ENCODE data around the gene ALDH1A2.
"Not testable (repeated sequence)": the region's sequence is repeated elsewhere in the genome, so short reads cannot be mapped to it uniquely, and the experiment has no call there.

ALDH1A2 gene

DNA sequence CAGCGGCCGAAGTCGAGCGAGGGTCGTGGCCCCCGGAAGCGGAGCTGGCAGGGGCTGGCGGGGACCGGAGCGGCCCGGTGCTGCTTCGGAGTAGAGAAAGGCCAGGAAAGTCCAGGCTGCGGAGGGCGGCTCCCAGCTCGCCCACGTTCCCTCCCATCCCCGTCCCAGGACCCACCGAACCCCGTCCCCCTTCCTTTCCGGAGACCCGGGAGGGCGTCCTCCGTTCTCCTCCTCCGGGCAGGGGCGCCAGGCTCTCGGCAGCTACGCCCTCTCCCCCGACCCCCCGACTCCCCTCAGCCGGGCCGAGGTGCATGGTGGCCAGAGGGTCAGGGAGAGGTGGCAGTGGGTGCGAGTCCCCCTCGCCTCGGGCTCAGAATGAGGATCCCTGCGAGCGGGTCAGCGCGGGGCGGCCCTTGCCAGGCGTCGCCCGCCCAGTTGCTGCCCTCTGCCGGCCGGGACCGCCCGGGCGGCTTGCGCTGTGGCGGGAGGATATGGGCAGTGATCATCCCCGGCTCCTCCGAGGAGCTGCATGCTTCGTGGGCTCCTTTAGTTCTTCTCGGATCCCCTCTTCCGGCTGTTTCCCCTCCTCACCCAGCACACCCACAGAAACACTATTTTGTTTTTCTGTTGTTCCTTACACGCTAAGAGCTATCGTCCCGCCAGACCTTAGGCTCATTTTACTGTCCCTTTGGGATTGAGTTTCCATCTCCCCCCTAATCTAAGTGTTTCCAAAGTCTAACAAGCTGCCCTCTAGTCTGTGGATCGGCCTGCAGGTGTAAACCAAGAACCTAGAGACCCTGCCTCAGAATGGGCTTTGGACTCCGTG, 744 bp upstream of the ALDH1A2 start:
- peak; percentile 34 to 52 for DNase-seq (ENCODE audit: low read depth in 2 of 2)

GRCh38 chr15:58064980-58065444, 499 bp downstream of the ALDH1A2 start:
- DNase-seq (ENCODE audit: low read depth in 2 of 2) = no peak

- DNase-seq (ENCODE audit: low read depth in 2 of 2) = no peak
Measured at GRCh38 chr15:58064082-58064979, 1.2 kb downstream of the ALDH1A2 start.

DNA sequence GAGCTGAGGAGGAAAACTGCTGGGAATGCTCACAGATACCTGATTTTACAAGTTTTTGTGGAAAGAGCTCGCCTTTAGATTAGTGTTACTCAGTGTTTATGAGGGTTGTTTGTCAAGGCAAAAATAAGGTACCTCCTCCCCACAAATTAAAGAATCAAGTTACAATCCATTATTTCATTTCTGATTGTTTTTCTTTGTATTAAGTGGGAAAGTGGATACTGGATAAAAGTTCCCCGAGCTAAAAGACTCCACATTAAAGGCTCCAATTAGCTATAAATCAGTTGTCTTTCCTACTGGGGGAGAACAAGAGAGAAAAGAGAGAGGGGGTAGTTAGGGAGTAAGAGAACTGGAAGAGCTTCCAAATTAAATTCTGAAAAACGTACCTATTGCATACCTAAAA, 1.9 kb downstream of the ALDH1A2 start:
- no peak for DNase-seq (ENCODE audit: low read depth in 2 of 2)

DNA sequence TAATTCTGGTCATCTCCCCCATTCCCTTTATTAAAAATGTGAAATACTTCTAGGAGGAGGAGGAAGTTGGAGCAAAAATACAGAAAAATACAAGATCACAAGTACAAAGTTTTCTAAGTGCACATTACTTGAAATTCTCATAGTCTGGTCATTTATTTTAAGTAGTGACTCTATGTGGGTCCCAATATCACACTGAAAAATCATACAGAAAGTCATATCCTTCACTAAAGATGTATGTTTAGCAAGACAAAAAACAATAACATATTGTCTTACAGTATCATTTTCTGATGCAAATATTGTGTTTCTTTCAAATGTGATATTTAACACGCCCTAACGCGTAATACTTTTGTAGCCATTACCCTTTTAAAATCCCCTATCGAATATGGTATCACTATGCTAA, 2.5 kb downstream of the ALDH1A2 start:
- DNase-seq (ENCODE audit: low read depth in 2 of 2) = no peak

DNA sequence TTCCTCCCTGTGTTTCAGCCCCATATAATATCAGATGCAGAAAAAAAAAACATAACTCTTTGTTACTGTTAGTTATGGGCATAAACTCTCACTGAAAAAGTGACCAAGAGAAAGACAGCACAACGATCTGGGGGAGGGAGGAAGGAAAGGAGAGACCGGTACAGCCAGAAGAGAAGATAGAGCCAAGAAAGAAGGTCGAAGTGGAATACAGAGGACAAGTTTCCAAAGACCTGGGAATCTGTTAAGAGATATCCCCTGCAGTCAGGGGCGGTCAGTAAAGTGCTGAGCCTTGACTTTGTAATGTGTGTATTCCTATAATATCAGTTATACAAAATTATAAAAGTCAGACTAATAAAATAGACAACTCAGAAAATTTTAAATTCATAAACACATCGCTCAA, 3.3 kb downstream of the ALDH1A2 start:
- no peak for DNase-seq (ENCODE audit: low read depth in 2 of 2)

- DNase-seq (ENCODE audit: low read depth in 2 of 2) = no peak
Measured at GRCh38 chr15:58060575-58060974, 4.9 kb downstream of the ALDH1A2 start.

GRCh38 chr15:58058729-58059128, 6.8 kb downstream of the ALDH1A2 start:
- DNase-seq (ENCODE audit: low read depth in 2 of 2) = no peak

- no peak for DNase-seq (ENCODE audit: low read depth in 2 of 2)
Measured at GRCh38 chr15:58058073-58058472, 7.4 kb downstream of the ALDH1A2 start.

GRCh38 chr15:58057559-58057958, 8.0 kb downstream of the ALDH1A2 start:
- DNase-seq (ENCODE audit: low read depth in 2 of 2) = no peak

- DNase-seq (ENCODE audit: low read depth in 2 of 2) = no peak
Measured at GRCh38 chr15:58056015-58056414, 9.5 kb downstream of the ALDH1A2 start.

DNA sequence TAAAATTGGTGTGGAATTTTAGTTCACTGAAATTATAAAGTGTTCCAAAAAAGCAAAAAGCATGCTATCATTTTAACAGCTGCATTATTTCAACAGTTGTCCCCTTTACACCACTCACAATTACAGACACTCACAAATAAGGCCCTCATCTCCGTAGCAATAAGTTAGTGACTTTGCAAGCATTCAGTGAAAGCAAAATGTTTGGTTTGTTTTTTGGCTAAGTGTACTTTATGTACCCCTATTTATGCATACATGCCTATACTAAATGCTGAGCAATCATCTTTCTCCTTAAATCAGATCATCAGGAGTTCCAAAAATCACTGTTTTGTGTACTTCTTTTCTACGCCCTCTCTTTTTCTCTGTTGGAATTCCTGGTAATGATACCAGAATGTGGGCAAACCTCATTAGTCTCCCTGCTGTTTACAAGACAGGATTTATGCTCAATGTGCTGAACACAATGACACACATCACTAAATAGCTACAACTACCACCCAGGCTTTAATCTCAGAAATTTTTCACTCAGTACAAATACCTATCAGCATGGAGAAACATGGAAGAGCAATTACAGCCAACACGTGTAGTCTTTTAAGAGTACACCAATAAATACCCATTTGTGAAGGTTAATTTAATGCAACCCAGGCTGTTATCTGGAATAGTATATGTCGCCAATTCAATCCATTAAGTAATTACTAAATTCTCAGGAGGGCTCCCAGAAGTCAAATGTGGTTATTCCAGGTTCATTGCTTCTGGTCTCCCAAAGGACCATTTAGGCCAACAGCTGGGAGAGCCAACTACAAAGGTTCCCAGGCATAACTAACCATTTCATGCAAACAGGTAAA, 12.0 kb downstream of the ALDH1A2 start:
- no peak for DNase-seq (ENCODE audit: low read depth in 2 of 2)

DNA sequence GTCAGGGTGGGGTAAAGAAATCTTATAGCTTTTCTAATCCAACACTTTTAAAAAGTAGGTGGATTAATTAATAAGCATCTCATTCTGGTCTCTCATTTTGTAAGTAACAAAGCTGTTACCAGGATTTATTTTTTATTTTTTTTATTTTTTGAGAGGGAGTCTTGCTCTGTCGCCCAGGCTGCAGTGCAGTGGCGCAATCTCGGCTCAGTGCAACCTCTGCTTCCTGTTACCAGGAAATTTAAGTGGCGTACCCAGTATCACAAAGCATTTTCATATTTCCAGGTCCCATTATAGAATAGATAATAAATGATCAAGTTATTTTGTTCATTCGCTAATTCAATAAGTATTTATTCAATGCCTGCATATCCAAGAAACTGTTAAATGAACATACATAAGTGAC, 13.2 kb downstream of the ALDH1A2 start:
- DNase-seq (ENCODE audit: low read depth in 2 of 2) = no peak

DNA sequence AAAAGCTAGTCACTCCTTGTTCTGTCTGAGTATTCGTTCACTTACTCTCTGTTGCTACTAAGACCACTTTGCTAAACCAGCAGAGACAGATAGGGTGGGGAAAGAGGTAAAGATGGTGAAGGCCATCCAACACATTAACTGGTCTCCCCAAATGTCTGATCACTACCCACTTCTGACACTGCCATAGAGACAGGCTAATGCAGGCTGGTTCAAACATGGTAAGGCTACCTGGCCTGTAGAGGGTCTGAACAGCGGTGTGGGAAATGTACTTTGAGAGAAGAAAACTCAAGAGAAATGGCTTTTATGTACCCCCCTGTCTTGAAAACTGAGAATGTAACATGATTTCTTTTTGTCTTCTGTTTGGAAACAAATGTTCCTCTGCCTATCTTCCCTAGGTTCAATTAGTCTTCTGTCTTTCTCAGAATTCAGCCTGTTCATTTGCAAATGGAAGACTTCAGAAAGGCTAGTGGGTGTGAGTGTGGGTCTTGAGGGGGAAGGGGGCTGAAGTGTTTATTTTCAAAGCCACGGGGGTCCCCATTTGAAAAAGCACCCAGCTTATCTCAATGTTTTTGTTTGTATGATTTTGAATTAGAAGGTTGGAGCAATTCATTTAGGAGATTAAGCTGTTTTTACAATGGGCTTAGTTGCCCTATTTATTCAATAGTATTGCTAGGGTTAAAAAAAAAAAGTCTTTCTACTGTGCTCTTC, 15.8 kb downstream of the ALDH1A2 start:
- no peak for DNase-seq (ENCODE audit: low read depth in 2 of 2)

GRCh38 chr15:58048261-58048660, 17.2 kb downstream of the ALDH1A2 start:
- DNase-seq (ENCODE audit: low read depth in 2 of 2) = no peak

DNA sequence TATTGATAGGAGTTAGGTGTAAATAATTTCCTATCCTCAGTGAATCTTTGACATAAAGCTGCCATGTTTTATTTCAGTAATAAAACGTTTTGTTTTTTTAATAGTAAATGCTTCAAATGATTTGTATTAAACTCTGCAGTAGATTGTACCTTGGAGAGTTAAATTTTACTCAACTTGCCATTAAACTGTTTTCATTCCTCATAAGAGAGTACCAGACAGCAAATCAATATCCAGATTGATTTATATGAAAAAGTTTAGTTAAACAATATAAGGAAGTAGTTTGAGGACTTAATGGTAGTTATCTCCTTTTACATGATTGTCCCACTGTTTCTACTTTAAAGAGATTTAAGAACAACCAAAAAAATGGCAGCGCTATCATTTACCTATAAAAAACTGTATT, 18.4 kb downstream of the ALDH1A2 start:
- no peak for DNase-seq (ENCODE audit: low read depth in 2 of 2)

GRCh38 chr15:58046467-58046866, 19.0 kb downstream of the ALDH1A2 start:
- DNase-seq (ENCODE audit: low read depth in 2 of 2) = no peak

DNA sequence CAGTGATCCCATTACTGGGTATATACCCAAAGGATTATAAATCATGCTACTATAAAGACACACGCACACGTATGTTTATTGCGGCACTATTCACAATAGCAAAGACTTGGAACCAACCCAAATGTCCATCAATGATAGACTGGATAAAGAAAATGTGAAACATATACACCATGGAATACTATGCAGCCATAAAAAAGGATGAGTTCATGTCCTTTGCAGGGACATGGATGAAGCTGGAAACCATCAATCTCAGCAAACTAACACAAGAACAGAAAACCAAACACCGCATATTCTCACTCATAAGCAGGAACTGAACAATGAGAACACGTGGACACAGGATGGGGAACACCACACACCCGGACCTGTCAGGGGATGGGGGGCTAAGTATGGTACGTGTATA, 20.1 kb downstream of the ALDH1A2 start:
- not testable (repeated sequence) for DNase-seq (ENCODE audit: low read depth in 2 of 2)

DNA sequence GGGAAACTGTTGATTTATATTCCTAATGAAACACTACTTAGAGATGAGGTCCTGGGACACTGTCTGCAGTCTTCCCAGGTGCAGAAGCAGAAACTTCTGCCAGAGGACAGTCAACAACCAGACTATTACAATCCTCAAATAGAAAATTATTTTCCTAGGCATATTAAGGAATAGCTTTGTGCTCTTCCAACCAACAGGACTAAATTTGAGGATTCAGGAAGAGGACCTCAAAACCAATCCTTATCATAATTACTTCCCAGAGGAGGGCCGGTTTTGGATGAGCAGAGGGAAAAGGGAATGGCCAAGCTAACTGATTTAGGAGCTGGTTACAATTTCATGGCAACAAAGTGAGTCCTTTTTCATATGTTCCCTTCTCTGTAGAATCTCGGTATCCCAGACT, 21.0 kb downstream of the ALDH1A2 start:
- no peak for DNase-seq (ENCODE audit: low read depth in 2 of 2)

GRCh38 chr15:58043192-58043903, 22.2 kb downstream of the ALDH1A2 start:
- DNase-seq (ENCODE audit: low read depth in 2 of 2) = no peak

GRCh38 chr15:58042006-58042405, 23.5 kb downstream of the ALDH1A2 start:
- no peak for DNase-seq (ENCODE audit: low read depth in 2 of 2)

Data from stimulated activated CD8-positive, alpha-beta memory T cell treated with anti-CD3 and anti-CD28 coated beads, Interleukin-2, amount 100 ng/mL, for 48 hours (primary cell).